ENCODE data around the gene GINS3. TPM values are rescaled to one million over a fixed set of nuclear protein-coding genes. Genes with fewer than 3 reads are reported as not detected.

Gene GINS3
- polyA plus RNA-seq, 3 donors, result 0.79 to 1.8 (median 1.4) TPM

GRCh38 chr16:58450590-58450989, 58.3 kb downstream of the GINS3 start:
- DNase-seq, result no peak
- Mint-ChIP-seq H3K4me1 (peaks cover 6% of the 10 kb centered on the region), H3K9me3 (peaks cover 0 to 1% (median 0%) of the 10 kb centered on the region in 7 donors), H3K36me3 (no peaks in the 10 kb centered on the region), H3K27me3 (ENCODE audit: low read depth in 3 of 3) (peaks cover 15 to 48% (median 35%) of the 10 kb centered on the region in 3 donors), H3K4me3 (no peak overlapping the region), H3K27ac (no peak overlapping the region)
- WGBS (ENCODE audit: insufficient coverage), result 80% methylated on average over 1 of the region's 7 CpGs
- Histone ChIP-seq H2AFZ (ENCODE audit: insufficient read depth, low read depth, low read length, poor library complexity, severe bottlenecking) (no peak overlapping the region), H3K9me3 (replicated peaks in 1 of 2; ENCODE audit: control insufficient read depth in 1 of 2, insufficient read depth in 1 of 2, low read length in 2 of 2) (no peaks in the 10 kb centered on the region), H3K4me1 (ENCODE audit: control insufficient read depth in 1 of 2, insufficient read depth in 2 of 2, low read length in 2 of 2) (no peaks in the 10 kb centered on the region), H3K27me3 (ENCODE audit: control insufficient read depth in 2 of 2, insufficient read depth in 2 of 2, low read length in 2 of 2) (peaks cover 5 to 16% of the 10 kb centered on the region in 2 donors), H3K79me2 (ENCODE audit: insufficient read depth, low read length) (no peaks in the 10 kb centered on the region), H3K36me3 (replicated peaks in 1 of 2; ENCODE audit: control insufficient read depth in 1 of 2, insufficient read depth in 2 of 2, low read length in 2 of 2) (no peaks in the 10 kb centered on the region), H3K9ac (ENCODE audit: insufficient read depth, low read length, poor library complexity, severe bottlenecking) (no peak overlapping the region), H3K27ac (ENCODE audit: low read depth in 1 of 2, low read length in 2 of 2) (no peak overlapping the region), H4K20me1 (ENCODE audit: insufficient read depth, low read length) (no peaks in the 10 kb centered on the region), H3K4me3 (replicated peaks in 1 of 3; ENCODE audit: low read depth in 2 of 3, low read length in 3 of 3) (no peak overlapping the region), H3K4me2 (replicated peaks; ENCODE audit: extremely low read depth, low read length, poor library complexity, severe bottlenecking) (no peak overlapping the region)
- intact Hi-C loops (cut with micrococcal nuclease), result no loop called here
- no peak for TF ChIP-seq CTCF (IDR thresholded peaks at IDR 0.05)

- H3K4me3 Mint-ChIP-seq, result no peak overlapping the region
- no peaks in the 10 kb centered on the region for H3K36me3 Mint-ChIP-seq
- Histone ChIP-seq H4K20me1 (ENCODE audit: insufficient read depth, low read length) (no peaks in the 10 kb centered on the region), H3K27ac (ENCODE audit: low read depth in 1 of 2, low read length in 2 of 2) (no peak overlapping the region), H3K4me3 (replicated peaks in 1 of 3; ENCODE audit: low read depth in 2 of 3, low read length in 3 of 3) (no peak overlapping the region), H3K4me2 (replicated peaks; ENCODE audit: extremely low read depth, low read length, poor library complexity, severe bottlenecking) (no peak overlapping the region), H3K36me3 (replicated peaks in 1 of 2; ENCODE audit: control insufficient read depth in 1 of 2, insufficient read depth in 2 of 2, low read length in 2 of 2) (no peaks in the 10 kb centered on the region), H3K79me2 (ENCODE audit: insufficient read depth, low read length) (no peaks in the 10 kb centered on the region), H3K9me3 (replicated peaks in 1 of 2; ENCODE audit: control insufficient read depth in 1 of 2, insufficient read depth in 1 of 2, low read length in 2 of 2) (no peaks in the 10 kb centered on the region), H3K27me3 (ENCODE audit: control insufficient read depth in 2 of 2, insufficient read depth in 2 of 2, low read length in 2 of 2) (peaks cover 5 to 16% of the 10 kb centered on the region in 2 donors), H3K4me1 (ENCODE audit: control insufficient read depth in 1 of 2, insufficient read depth in 2 of 2, low read length in 2 of 2) (no peaks in the 10 kb centered on the region), H3K9ac (ENCODE audit: insufficient read depth, low read length, poor library complexity, severe bottlenecking) (no peak overlapping the region), H2AFZ (ENCODE audit: insufficient read depth, low read depth, low read length, poor library complexity, severe bottlenecking) (no peak overlapping the region)
- no peak for DNase-seq
- no peak for TF ChIP-seq CTCF (IDR thresholded peaks at IDR 0.05)
- peaks cover 14 to 50% (median 36%) of the 10 kb centered on the region in 3 donors for H3K27me3 Mint-ChIP-seq (ENCODE audit: low read depth in 3 of 3)
- H3K4me1 Mint-ChIP-seq, result peaks cover 6% of the 10 kb centered on the region
- no peak overlapping the region for H3K27ac Mint-ChIP-seq
- peaks cover 0 to 1% (median 0%) of the 10 kb centered on the region in 7 donors for H3K9me3 Mint-ChIP-seq
- WGBS (ENCODE audit: insufficient coverage), result 100% methylated on average over 1 of the region's 3 CpGs
- intact Hi-C loops (cut with micrococcal nuclease), result no loop called here
Measured at GRCh38 chr16:58451265-58451689, 59.0 kb downstream of the GINS3 start.
